HUES64 (cell line): Measurements from ENCODE around the gene SULT1C4.
"Not testable (repeated sequence)": the region's sequence is repeated elsewhere in the genome, so short reads cannot be mapped to it uniquely, and the experiment has no call there.

Experiments used
- H3K27ac ChIP-seq: 2 replicates; pipeline ENCODE4 v1.7.0; 2013; ENCODE audit warnings: low read depth, low read length, inconsistent platforms
- H3K27me3 ChIP-seq: 2 replicates; pipeline ENCODE4 v1.6.1; 2013; ENCODE audit warnings: mild to moderate bottlenecking, low read length; ENCODE audit not compliant: insufficient read depth
- H3K36me3 ChIP-seq: 2 replicates; pipeline ENCODE4 v1.6.1; 2013; ENCODE audit warnings: mild to moderate bottlenecking, low read length; ENCODE audit not compliant: insufficient read depth
- H3K4me1 ChIP-seq: 2 replicates; pipeline ENCODE4 v1.6.1; 2013; ENCODE audit warnings: mild to moderate bottlenecking, low read length, moderate library complexity; ENCODE audit not compliant: insufficient read depth
- H3K4me3 ChIP-seq: 2 replicates; pipeline ENCODE4 v1.5.1; 2013; ENCODE audit warnings: mild to moderate bottlenecking, low read length, moderate library complexity
- H3K9ac ChIP-seq: 2 replicates; pipeline ENCODE4 v1.6.1; 2013; ENCODE audit warnings: mild to moderate bottlenecking, low read depth, low read length
- H3K9me3 ChIP-seq: 2 replicates; pipeline ENCODE4 v1.6.1; 2013; ENCODE audit warnings: low read depth, low read length; ENCODE audit not compliant: insufficient read depth
- WGBS: fragments of 150-250, 120-280 bp; methylation state at CpG from one replicate; pipeline ENCODE4 v1.1.7; 2013; ENCODE audit warnings: missing lambda C conversion rate; 5-methylcytosine and 5-hydroxymethylcytosine counted together

SULT1C4 gene

GRCh38 chr2:108414256-108414876, 36.6 kb downstream of the SULT1C4 start:
- H3K9ac ChIP-seq = no peak overlapping the region
- no peak overlapping the region for H3K27ac ChIP-seq
- no peaks in the 10 kb centered on the region for H3K9me3 ChIP-seq
- no peaks in the 10 kb centered on the region for H3K27me3 ChIP-seq
- no peaks in the 10 kb centered on the region for H3K36me3 ChIP-seq
- H3K4me1 ChIP-seq = no peaks in the 10 kb centered on the region
- WGBS = 96% methylated on average over 3 of the region's 3 CpGs
- no peak overlapping the region for H3K4me3 ChIP-seq

- no peaks in the 10 kb centered on the region for H3K9me3 ChIP-seq
- no peak overlapping the region for H3K4me3 ChIP-seq
- H3K4me1 ChIP-seq = no peaks in the 10 kb centered on the region
- no peaks in the 10 kb centered on the region for H3K36me3 ChIP-seq
- no peak overlapping the region for H3K9ac ChIP-seq
- H3K27ac ChIP-seq = no peak overlapping the region
- no peaks in the 10 kb centered on the region for H3K27me3 ChIP-seq
- WGBS = 100% methylated on average over 1 of the region's 2 CpGs
Observed at GRCh38 chr2:108414945-108415344, 37.2 kb downstream of the SULT1C4 start.

GRCh38 chr2:108417254-108417653, 39.5 kb downstream of the SULT1C4 start:
- Histone ChIP-seq H3K4me3 (no peak overlapping the region), H3K27me3 (no peaks in the 10 kb centered on the region), H3K4me1 (no peaks in the 10 kb centered on the region), H3K36me3 (no peaks in the 10 kb centered on the region), H3K27ac (no peak overlapping the region), H3K9me3 (no peaks in the 10 kb centered on the region), H3K9ac (no peak overlapping the region)
- 82% methylated on average over 2 of the region's 2 CpGs for WGBS

GRCh38 chr2:108418416-108418815, 40.7 kb downstream of the SULT1C4 start:
- H3K9ac ChIP-seq = no peak overlapping the region
- H3K27me3 ChIP-seq = no peaks in the 10 kb centered on the region
- H3K4me1 ChIP-seq = no peaks in the 10 kb centered on the region
- no peaks in the 10 kb centered on the region for H3K9me3 ChIP-seq
- no peak overlapping the region for H3K27ac ChIP-seq
- WGBS = 81% methylated on average over 4 of the region's 4 CpGs
- H3K36me3 ChIP-seq = no peaks in the 10 kb centered on the region
- no peak overlapping the region for H3K4me3 ChIP-seq

GRCh38 chr2:108423067-108423466, 45.3 kb downstream of the SULT1C4 start:
- Histone ChIP-seq H3K4me3 (no peak overlapping the region), H3K36me3 (no peaks in the 10 kb centered on the region), H3K9ac (no peak overlapping the region), H3K4me1 (no peaks in the 10 kb centered on the region), H3K27me3 (no peaks in the 10 kb centered on the region), H3K9me3 (no peaks in the 10 kb centered on the region), H3K27ac (no peak overlapping the region)
- WGBS = 91% methylated on average over 1 of the region's 1 CpG

GRCh38 chr2:108423502-108424251, 45.9 kb downstream of the SULT1C4 start:
- Histone ChIP-seq H3K27ac (no peak overlapping the region), H3K9me3 (no peaks in the 10 kb centered on the region), H3K9ac (no peak overlapping the region), H3K4me3 (no peak overlapping the region), H3K36me3 (no peaks in the 10 kb centered on the region), H3K4me1 (no peaks in the 10 kb centered on the region), H3K27me3 (no peaks in the 10 kb centered on the region)
- 92% methylated on average over 8 of the region's 8 CpGs for WGBS

GRCh38 chr2:108428286-108429009, 50.7 kb downstream of the SULT1C4 start:
- Histone ChIP-seq H3K4me1 (no peaks in the 10 kb centered on the region), H3K4me3 (no peak overlapping the region), H3K36me3 (no peaks in the 10 kb centered on the region), H3K9ac (no peak overlapping the region), H3K9me3 (no peaks in the 10 kb centered on the region), H3K27ac (no peak overlapping the region), H3K27me3 (no peaks in the 10 kb centered on the region)
- 95% methylated on average over 2 of the region's 2 CpGs for WGBS

GRCh38 chr2:108435578-108435977, 57.8 kb downstream of the SULT1C4 start:
- WGBS = 100% methylated on average over 1 of the region's 1 CpG

GRCh38 chr2:108436976-108437375, 59.2 kb downstream of the SULT1C4 start:
- WGBS = 60% methylated on average over 1 of the region's 1 CpG
- no peak overlapping the region for H3K27ac ChIP-seq
- no peaks in the 10 kb centered on the region for H3K36me3 ChIP-seq

More at GRCh38 chr2:108435578-108435977, 57.8 kb downstream of the SULT1C4 start:
- not testable (repeated sequence) for H3K4me1 ChIP-seq, H3K9me3 ChIP-seq, H3K4me3 ChIP-seq, H3K27ac ChIP-seq, H3K27me3 ChIP-seq, H3K9ac ChIP-seq, H3K36me3 ChIP-seq

More at GRCh38 chr2:108436976-108437375, 59.2 kb downstream of the SULT1C4 start:
- no peaks in the 10 kb centered on the region for H3K4me1 ChIP-seq
- no peaks in the 10 kb centered on the region for H3K9me3 ChIP-seq
- no peak overlapping the region for H3K9ac ChIP-seq
- no peaks in the 10 kb centered on the region for H3K27me3 ChIP-seq
- no peak overlapping the region for H3K4me3 ChIP-seq
